ENCODE measurements around the gene SDCCAG8.

Gene SDCCAG8

GRCh38 chr1:243390162-243390791, 134.4 kb downstream of the SDCCAG8 start:
- DNase-seq (ENCODE audit: low read depth, low spot score): no peak

GRCh38 chr1:243391355-243391754, 135.5 kb downstream of the SDCCAG8 start:
- no peak for DNase-seq (ENCODE audit: low read depth, low spot score)

- DNase-seq (ENCODE audit: low read depth, low spot score): no peak
Measured at GRCh38 chr1:243393096-243393495, 137.3 kb downstream of the SDCCAG8 start.

- DNase-seq (ENCODE audit: low read depth, low spot score): no peak
Measured at GRCh38 chr1:243394066-243394465, 138.2 kb downstream of the SDCCAG8 start.

- DNase-seq (ENCODE audit: low read depth, low spot score): no peak
Measured at GRCh38 chr1:243394601-243395464, 139.0 kb downstream of the SDCCAG8 start.

GRCh38 chr1:243396424-243396823, 140.6 kb downstream of the SDCCAG8 start:
- DNase-seq (ENCODE audit: low read depth, low spot score): no peak

GRCh38 chr1:243396876-243397275, 141.0 kb downstream of the SDCCAG8 start:
- no peak for DNase-seq (ENCODE audit: low read depth, low spot score)

- no peak for DNase-seq (ENCODE audit: low read depth, low spot score)
Measured at GRCh38 chr1:243397613-243398321, 141.9 kb downstream of the SDCCAG8 start.

- DNase-seq (ENCODE audit: low read depth, low spot score): no peak
Measured at GRCh38 chr1:243399561-243400155, 143.8 kb downstream of the SDCCAG8 start.

GRCh38 chr1:243402868-243403267, 147.0 kb downstream of the SDCCAG8 start:
- DNase-seq (ENCODE audit: low read depth, low spot score): no peak

GRCh38 chr1:243406424-243406823, 150.6 kb downstream of the SDCCAG8 start:
- DNase-seq (ENCODE audit: low read depth, low spot score): no peak

GRCh38 chr1:243407284-243408018, 151.6 kb downstream of the SDCCAG8 start:
- no peak for DNase-seq (ENCODE audit: low read depth, low spot score)

GRCh38 chr1:243408479-243408878, 152.6 kb downstream of the SDCCAG8 start:
- DNase-seq (ENCODE audit: low read depth, low spot score): no peak

GRCh38 chr1:243409284-243409683, 153.4 kb downstream of the SDCCAG8 start:
- DNase-seq (ENCODE audit: low read depth, low spot score): no peak

- DNase-seq (ENCODE audit: low read depth, low spot score): no peak
Measured at GRCh38 chr1:243411472-243411871, 155.6 kb downstream of the SDCCAG8 start.

- no peak for DNase-seq (ENCODE audit: low read depth, low spot score)
Measured at GRCh38 chr1:243413431-243414151, 157.8 kb downstream of the SDCCAG8 start.

GRCh38 chr1:243414152-243414494, 158.3 kb downstream of the SDCCAG8 start:
- DNase-seq (ENCODE audit: low read depth, low spot score): no peak

- DNase-seq (ENCODE audit: low read depth, low spot score): no peak
Measured at GRCh38 chr1:243415663-243416408, 160.0 kb downstream of the SDCCAG8 start.

- no peak for DNase-seq (ENCODE audit: low read depth, low spot score)
Measured at GRCh38 chr1:243416495-243416894, 160.7 kb downstream of the SDCCAG8 start.

Data from activated naive CD8-positive, alpha-beta T cell treated with anti-CD3 and anti-CD28 coated beads, Interleukin-2, amount 50 U/mL, for 16 hours (primary cell).